ENCODE data around the gene PDCD1LG2. TPM values are rescaled to one million over a fixed set of nuclear protein-coding genes. Genes with fewer than 3 reads are reported as not detected.

The PDCD1LG2 gene
- polyA plus RNA-seq, 1 of the 3 experiments (the other 2 are of a cell fraction) = 11.1 TPM

GRCh38 chr9:5568868-5569267 is 58.5 kb downstream of the PDCD1LG2 start (continued):
- TF ChIP-seq RAD21 (IDR thresholded peaks at IDR 0.05; ENCODE audit: low read length) (no peak), MEF2A (IDR thresholded peaks at IDR 0.05; ENCODE audit: borderline replicate concordance, low read depth) (no peak), JUND (IDR thresholded peaks at IDR 0.05) (no peak), YY1 (IDR thresholded peaks at IDR 0.05; ENCODE audit: low read depth) (no peak), EP300 (IDR thresholded peaks at IDR 0.05; ENCODE audit: borderline replicate concordance in 1 of 2, low read depth in 1 of 2, low read length in 1 of 2) (no peak), TCF12 (IDR thresholded peaks at IDR 0.05) (no peak)
- TF ChIP-seq, protein P1, sequence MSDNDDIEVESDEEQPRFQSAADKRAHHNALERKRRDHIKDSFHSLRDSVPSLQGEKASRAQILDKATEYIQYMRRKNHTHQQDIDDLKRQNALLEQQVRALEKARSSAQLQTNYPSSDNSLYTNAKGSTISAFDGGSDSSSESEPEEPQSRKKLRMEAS (IDR thresholded peaks at IDR 0.05; ENCODE audit: low read depth) = no peak
- TF ChIP-seq, protein P2, sequence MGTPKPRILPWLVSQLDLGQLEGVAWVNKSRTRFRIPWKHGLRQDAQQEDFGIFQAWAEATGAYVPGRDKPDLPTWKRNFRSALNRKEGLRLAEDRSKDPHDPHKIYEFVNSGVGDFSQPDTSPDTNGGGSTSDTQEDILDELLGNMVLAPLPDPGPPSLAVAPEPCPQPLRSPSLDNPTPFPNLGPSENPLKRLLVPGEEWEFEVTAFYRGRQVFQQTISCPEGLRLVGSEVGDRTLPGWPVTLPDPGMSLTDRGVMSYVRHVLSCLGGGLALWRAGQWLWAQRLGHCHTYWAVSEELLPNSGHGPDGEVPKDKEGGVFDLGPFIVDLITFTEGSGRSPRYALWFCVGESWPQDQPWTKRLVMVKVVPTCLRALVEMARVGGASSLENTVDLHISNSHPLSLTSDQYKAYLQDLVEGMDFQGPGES (IDR thresholded peaks at IDR 0.05; ENCODE audit: low read depth, low read length) = no peak

DNA sequence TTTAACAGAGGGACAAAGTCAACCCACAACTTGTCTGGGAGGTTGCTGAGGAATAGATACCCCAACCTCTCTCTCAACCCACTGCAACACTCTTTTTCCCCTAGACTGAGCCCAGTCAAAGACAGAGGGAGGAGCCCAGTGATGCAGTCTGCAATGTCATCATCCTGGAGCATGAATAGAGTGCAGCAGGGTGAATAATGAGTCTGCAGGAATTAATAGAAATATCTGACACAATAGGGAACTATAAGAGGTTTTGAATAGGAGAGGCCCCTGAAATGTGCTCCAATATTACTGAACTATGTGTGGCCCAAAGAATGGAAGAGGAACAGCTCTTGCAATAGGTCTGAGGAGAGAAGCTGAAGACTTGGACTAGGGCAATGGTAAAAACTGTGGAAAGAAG is 59.1 kb downstream of the PDCD1LG2 start:
- Histone ChIP-seq H3K36me3 (replicated peaks in 1 of 2; ENCODE audit: control insufficient read depth in 1 of 2, insufficient read depth in 2 of 2, low read length in 1 of 2) (peaks cover 0 to 25% of the 10 kb centered on the region in 2 experiments), H3K4me1 (ENCODE audit: control insufficient read depth in 1 of 2, insufficient read depth in 2 of 2, low read depth in 1 of 2, low read length in 1 of 2) (0 out of 4 replicates have a peak, but pooled peaks cover 0 to 4% of the 10 kb centered on the region in 2 experiments), H3K4me2 (no peak overlapping the region), H3K9me3 (no peaks in the 10 kb centered on the region), H2AFZ (ENCODE audit: low read depth) (no peak overlapping the region), H3K4me3 (ENCODE audit: low read depth in 2 of 2, low read length in 1 of 2) (no peak overlapping the region), H3F3A (replicated peaks; ENCODE audit: insufficient read depth) (peaks cover 4% of the 10 kb centered on the region), H3K9me2 (no peaks in the 10 kb centered on the region), H3K9ac (no peak overlapping the region), H3K27ac (ENCODE audit: low read depth in 2 of 2, low read length in 1 of 2) (no peak overlapping the region; a peak in 1 of 4 replicates), H3K79me2 (ENCODE audit: insufficient read depth) (no peaks in the 10 kb centered on the region), H4K20me1 (ENCODE audit: insufficient read depth) (no peaks in the 10 kb centered on the region), H3K27me3 (ENCODE audit: insufficient read depth) (no peaks in the 10 kb centered on the region)
- no peak for DNase-seq
- ChIA-PET CTCF (interaction anchor here (1.2 kb wide), 1 partner anchor 19 kb away, joined by 3 read pairs; no protein-coding TSS in a partner anchor), POLR2A (no interaction called here)
- TF ChIP-seq FOSL2 (IDR thresholded peaks at IDR 0.05; ENCODE audit: borderline replicate concordance, low read depth) (no peak), TCF12 (IDR thresholded peaks at IDR 0.05) (no peak), ZBTB33 (IDR thresholded peaks at IDR 0.05; ENCODE audit: borderline replicate concordance, low read depth) (no peak), CHD2 (IDR thresholded peaks at IDR 0.05; ENCODE audit: low read length, partially characterized antibody) (no peak), POLR2AphosphoS5 (IDR thresholded peaks at IDR 0.05; ENCODE audit: low read depth, low read length) (no peak), MXI1 (IDR thresholded peaks at IDR 0.05; ENCODE audit: low read depth, low read length) (no peak), EZH2phosphoT487 (IDR thresholded peaks at IDR 0.05; ENCODE audit: borderline replicate concordance, low read depth) (no peak)
- TF ChIP-seq, protein P3, sequence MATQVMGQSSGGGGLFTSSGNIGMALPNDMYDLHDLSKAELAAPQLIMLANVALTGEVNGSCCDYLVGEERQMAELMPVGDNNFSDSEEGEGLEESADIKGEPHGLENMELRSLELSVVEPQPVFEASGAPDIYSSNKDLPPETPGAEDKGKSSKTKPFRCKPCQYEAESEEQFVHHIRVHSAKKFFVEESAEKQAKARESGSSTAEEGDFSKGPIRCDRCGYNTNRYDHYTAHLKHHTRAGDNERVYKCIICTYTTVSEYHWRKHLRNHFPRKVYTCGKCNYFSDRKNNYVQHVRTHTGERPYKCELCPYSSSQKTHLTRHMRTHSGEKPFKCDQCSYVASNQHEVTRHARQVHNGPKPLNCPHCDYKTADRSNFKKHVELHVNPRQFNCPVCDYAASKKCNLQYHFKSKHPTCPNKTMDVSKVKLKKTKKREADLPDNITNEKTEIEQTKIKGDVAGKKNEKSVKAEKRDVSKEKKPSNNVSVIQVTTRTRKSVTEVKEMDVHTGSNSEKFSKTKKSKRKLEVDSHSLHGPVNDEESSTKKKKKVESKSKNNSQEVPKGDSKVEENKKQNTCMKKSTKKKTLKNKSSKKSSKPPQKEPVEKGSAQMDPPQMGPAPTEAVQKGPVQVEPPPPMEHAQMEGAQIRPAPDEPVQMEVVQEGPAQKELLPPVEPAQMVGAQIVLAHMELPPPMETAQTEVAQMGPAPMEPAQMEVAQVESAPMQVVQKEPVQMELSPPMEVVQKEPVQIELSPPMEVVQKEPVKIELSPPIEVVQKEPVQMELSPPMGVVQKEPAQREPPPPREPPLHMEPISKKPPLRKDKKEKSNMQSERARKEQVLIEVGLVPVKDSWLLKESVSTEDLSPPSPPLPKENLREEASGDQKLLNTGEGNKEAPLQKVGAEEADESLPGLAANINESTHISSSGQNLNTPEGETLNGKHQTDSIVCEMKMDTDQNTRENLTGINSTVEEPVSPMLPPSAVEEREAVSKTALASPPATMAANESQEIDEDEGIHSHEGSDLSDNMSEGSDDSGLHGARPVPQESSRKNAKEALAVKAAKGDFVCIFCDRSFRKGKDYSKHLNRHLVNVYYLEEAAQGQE (IDR thresholded peaks at IDR 0.05; ENCODE audit: low read depth, low read length) = no peak
- TF ChIP-seq, protein P4, sequence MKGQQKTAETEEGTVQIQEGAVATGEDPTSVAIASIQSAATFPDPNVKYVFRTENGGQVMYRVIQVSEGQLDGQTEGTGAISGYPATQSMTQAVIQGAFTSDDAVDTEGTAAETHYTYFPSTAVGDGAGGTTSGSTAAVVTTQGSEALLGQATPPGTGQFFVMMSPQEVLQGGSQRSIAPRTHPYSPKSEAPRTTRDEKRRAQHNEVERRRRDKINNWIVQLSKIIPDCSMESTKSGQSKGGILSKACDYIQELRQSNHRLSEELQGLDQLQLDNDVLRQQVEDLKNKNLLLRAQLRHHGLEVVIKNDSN (IDR thresholded peaks at IDR 0.05; ENCODE audit: borderline replicate concordance, low read depth) = no peak

All from SK-N-SH (cell line).